ENCODE results near the gene KDM5B. TPM values are rescaled to one million over a fixed set of nuclear protein-coding genes. Genes with fewer than 3 reads are reported as not detected.
"Not testable (repeated sequence)": the region's sequence is repeated elsewhere in the genome, so short reads cannot be mapped to it uniquely, and the experiment has no call there.

Gene KDM5B
- polyA plus RNA-seq, 3 donors, result 3.4 to 12.5 (median 10.6) TPM

- no peak overlapping the region for H2AFZ ChIP-seq (ENCODE audit: insufficient read depth, low read depth, low read length, poor library complexity, severe bottlenecking)
- no peak overlapping the region for H3K4me2 ChIP-seq (replicated peaks; ENCODE audit: extremely low read depth, low read length, poor library complexity, severe bottlenecking)
- Mint-ChIP-seq H3K4me1 (peaks cover 22% of the 10 kb centered on the region), H3K36me3 (peaks cover 77 to 83% of the 10 kb centered on the region in 2 donors), H3K9me3 (peaks cover 0 to 2% (median 0%) of the 10 kb centered on the region in 7 donors), H3K4me3 (no peak overlapping the region), H3K27me3 (ENCODE audit: low read depth in 3 of 3) (no peaks in the 10 kb centered on the region), H3K27ac (peak overlapping the region in 2 of 7 donors; percentile 58 to 63)
- no peaks in the 10 kb centered on the region for H3K9me3 ChIP-seq (replicated peaks in 1 of 2; ENCODE audit: control insufficient read depth in 1 of 2, insufficient read depth in 1 of 2, low read length in 2 of 2)
- WGBS (ENCODE audit: insufficient coverage), result no CpG with 5 or more reads among the region's 3 CpGs
- H3K27me3 ChIP-seq (ENCODE audit: control insufficient read depth in 2 of 2, insufficient read depth in 2 of 2, low read length in 2 of 2), result no peaks in the 10 kb centered on the region
- no peak for TF ChIP-seq CTCF (IDR thresholded peaks at IDR 0.05)
- H3K36me3 ChIP-seq (replicated peaks in 1 of 2; ENCODE audit: control insufficient read depth in 1 of 2, insufficient read depth in 2 of 2, low read length in 2 of 2), result peaks cover 52 to 86% of the 10 kb centered on the region in 2 donors
- H3K4me3 ChIP-seq (replicated peaks in 1 of 3; ENCODE audit: low read depth in 2 of 3, low read length in 3 of 3), result no peak overlapping the region
- H3K9ac ChIP-seq (ENCODE audit: insufficient read depth, low read length, poor library complexity, severe bottlenecking), result no peak overlapping the region
- no peak overlapping the region for H3K27ac ChIP-seq (ENCODE audit: low read depth in 1 of 2, low read length in 2 of 2)
- H3K79me2 ChIP-seq (ENCODE audit: insufficient read depth, low read length), result no peaks in the 10 kb centered on the region
- intact Hi-C loops (cut with micrococcal nuclease), result no loop called here
- no peaks in the 10 kb centered on the region for H4K20me1 ChIP-seq (ENCODE audit: insufficient read depth, low read length)
- no peak for DNase-seq
- peaks cover 6 to 10% of the 10 kb centered on the region in 2 donors for H3K4me1 ChIP-seq (ENCODE audit: control insufficient read depth in 1 of 2, insufficient read depth in 2 of 2, low read length in 2 of 2)
These were observed 62.8 kb downstream of the KDM5B start for GRCh38 chr1:202745323-202745888.

- Histone ChIP-seq H3K36me3 (replicated peaks in 1 of 2; ENCODE audit: control insufficient read depth in 1 of 2, insufficient read depth in 2 of 2, low read length in 2 of 2) (peaks cover 48 to 82% of the 10 kb centered on the region in 2 donors), H3K4me1 (ENCODE audit: control insufficient read depth in 1 of 2, insufficient read depth in 2 of 2, low read length in 2 of 2) (peaks cover 6 to 10% of the 10 kb centered on the region in 2 donors)
- H3K27me3 Mint-ChIP-seq (ENCODE audit: low read depth in 3 of 3); H3K9ac ChIP-seq (ENCODE audit: insufficient read depth, low read length, poor library complexity, severe bottlenecking); intact Hi-C loops (cut with micrococcal nuclease); H2AFZ ChIP-seq (ENCODE audit: insufficient read depth, low read depth, low read length, poor library complexity, severe bottlenecking); H3K9me3 ChIP-seq (replicated peaks in 1 of 2; ENCODE audit: control insufficient read depth in 1 of 2, insufficient read depth in 1 of 2, low read length in 2 of 2); H4K20me1 ChIP-seq (ENCODE audit: insufficient read depth, low read length); H3K4me3 ChIP-seq (replicated peaks in 1 of 3; ENCODE audit: low read depth in 2 of 3, low read length in 3 of 3); DNase-seq; H3K4me2 ChIP-seq (replicated peaks; ENCODE audit: extremely low read depth, low read length, poor library complexity, severe bottlenecking); H3K9me3 Mint-ChIP-seq; H3K4me3 Mint-ChIP-seq; H3K27me3 ChIP-seq (ENCODE audit: control insufficient read depth in 2 of 2, insufficient read depth in 2 of 2, low read length in 2 of 2); H3K27ac ChIP-seq (ENCODE audit: low read depth in 1 of 2, low read length in 2 of 2); H3K27ac Mint-ChIP-seq; H3K79me2 ChIP-seq (ENCODE audit: insufficient read depth, low read length): not testable (repeated sequence)
- Mint-ChIP-seq H3K4me1 (peaks cover 22% of the 10 kb centered on the region), H3K36me3 (peaks cover 76 to 79% of the 10 kb centered on the region in 2 donors)
- no CpG with 5 or more reads among the region's 3 CpGs for WGBS (ENCODE audit: insufficient coverage)
These were observed 63.5 kb downstream of the KDM5B start for GRCh38 chr1:202744770-202745169.

Data from CD14-positive monocyte (primary cell).